Endodermal cell (in vitro differentiated cells): ENCODE data around the gene DLG2. TPM values are rescaled to one million over a fixed set of nuclear protein-coding genes. Genes with fewer than 3 reads are reported as not detected.
"Not testable (repeated sequence)": the region's sequence is repeated elsewhere in the genome, so short reads cannot be mapped to it uniquely, and the experiment has no call there.

Source experiments
- DNase-seq: peaks from one replicate; pipeline ENCODE4 v3.0.0-alpha.2; 2017
- H3K27ac ChIP-seq: 2 replicates; pipeline ENCODE4 v1.5.1; 2013; ENCODE audit warnings: mild to moderate bottlenecking, low read depth, low read length, moderate library complexity
- H3K27me3 ChIP-seq: 2 replicates; pipeline ENCODE4 v1.6.1; 2013; ENCODE audit warnings: mild to moderate bottlenecking, low read length, moderate library complexity; ENCODE audit not compliant: insufficient read depth, control insufficient read depth, poor library complexity, severe bottlenecking
- H3K36me3 ChIP-seq: 2 replicates; pipeline ENCODE4 v1.7.0; 2013; ENCODE audit warnings: mild to moderate bottlenecking, low read length, moderate library complexity; ENCODE audit not compliant: control insufficient read depth, insufficient read depth
- H3K4me1 ChIP-seq: one replicate; pipeline ENCODE4 v1.7.0; 2013; ENCODE audit warnings: low read length; ENCODE audit not compliant: control insufficient read depth, insufficient read depth
- H3K4me3 ChIP-seq: 2 replicates; pipeline ENCODE4 v1.5.1; 2013; ENCODE audit warnings: mild to moderate bottlenecking, low read length, moderate library complexity
- H3K9ac ChIP-seq: 2 replicates; pipeline ENCODE4 v1.6.1; 2013; ENCODE audit warnings: mild to moderate bottlenecking, low read length, moderate library complexity; ENCODE audit not compliant: poor library complexity, severe bottlenecking; ENCODE audit errors: extremely low read depth
- H3K9me3 ChIP-seq: 2 replicates; pipeline ENCODE4 v1.6.1; 2013; ENCODE audit warnings: mild to moderate bottlenecking, low read length, moderate library complexity; ENCODE audit not compliant: control insufficient read depth
- H3K27ac Mint-ChIP-seq: 2 replicates; pipeline ENCODE4 v1.8.0; 2020; ENCODE audit warnings: mixed read lengths
- H3K27me3 Mint-ChIP-seq: 2 replicates; pipeline ENCODE4 v1.8.0; 2021; ENCODE audit warnings: mild to moderate bottlenecking, mixed read lengths; ENCODE audit not compliant: insufficient read depth
- H3K36me3 Mint-ChIP-seq: 2 replicates; pipeline ENCODE4 v1.8.0; 2020; ENCODE audit warnings: low read depth, mixed read lengths
- H3K4me1 Mint-ChIP-seq: 2 replicates; pipeline ENCODE4 v1.8.0; 2020; ENCODE audit warnings: mixed read lengths
- H3K4me3 Mint-ChIP-seq: 2 replicates; pipeline ENCODE4 v1.8.0; 2020; ENCODE audit warnings: mild to moderate bottlenecking, moderate library complexity, mixed read lengths
- H3K9me3 Mint-ChIP-seq: 2 replicates; pipeline ENCODE4 v1.8.0; 2020; ENCODE audit warnings: mild to moderate bottlenecking, mixed read lengths
- WGBS, 2 experiments: methylation state at CpG; one replicate each; pipeline versions ENCODE4 v1.1.5 to v1.1.7; 2013; ENCODE audit warnings: missing lambda C conversion rate in 2 of 2, mixed read lengths in 1 of 2; ENCODE audit not compliant: insufficient coverage in 1 of 2, insufficient read length in 1 of 2; 5-methylcytosine and 5-hydroxymethylcytosine counted together
- total RNA-seq, 2 donors: library from RNA; stranded (reverse); fragmentation: NEBNext Ultra II Directional in 1 of 2; extraction: Animal tissue kit (Norgen Biotek cat#: 25700) in 1 of 2; gene quantifications; 2 replicates in 1 of 2; 3 replicates in 1 of 2; pipeline ENCODE4 v1.2.1, GENCODE V29; 2021
- TF ChIP-seq, protein P1 (sequence below): fragments of 200-600 bp; sonication (generic); conservative IDR thresholded peaks from 2 replicates; pipeline ENCODE4 v1.5.0; 2021; ENCODE audit warnings: antibody characterized with exemption, mild to moderate bottlenecking

Gene DLG2
- total RNA-seq, 2 donors from 2014 or later, result 9.6 to 10.6 TPM

DNA sequence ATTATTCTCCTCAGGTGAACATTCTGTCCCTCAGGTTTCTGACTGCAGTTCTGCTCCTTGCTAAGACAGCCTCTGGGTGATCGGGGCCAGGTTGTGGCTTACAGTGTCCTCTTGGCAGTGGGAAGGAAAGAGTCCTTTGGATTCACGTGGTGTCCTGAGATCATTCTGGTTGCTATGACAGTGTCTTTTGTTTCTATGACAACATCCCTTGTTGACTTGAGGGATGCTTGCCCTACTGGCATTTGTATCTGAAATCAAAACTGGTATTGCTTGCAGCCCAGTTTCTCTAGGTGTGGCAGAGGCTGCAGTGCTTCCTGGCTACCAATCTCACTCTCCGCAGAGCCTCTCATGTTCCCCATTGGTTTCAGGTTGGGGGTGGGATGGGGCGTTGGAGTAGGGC, 2189.2 kb downstream of the DLG2 start:
- H3K9ac ChIP-seq, result no peak overlapping the region
- no peaks in the 10 kb centered on the region for H3K27me3 Mint-ChIP-seq
- H3K9me3 ChIP-seq, result peaks cover 16% of the 10 kb centered on the region
- no peak for DNase-seq
- H3K27me3 ChIP-seq, result no peaks in the 10 kb centered on the region
- TF ChIP-seq, protein P1, sequence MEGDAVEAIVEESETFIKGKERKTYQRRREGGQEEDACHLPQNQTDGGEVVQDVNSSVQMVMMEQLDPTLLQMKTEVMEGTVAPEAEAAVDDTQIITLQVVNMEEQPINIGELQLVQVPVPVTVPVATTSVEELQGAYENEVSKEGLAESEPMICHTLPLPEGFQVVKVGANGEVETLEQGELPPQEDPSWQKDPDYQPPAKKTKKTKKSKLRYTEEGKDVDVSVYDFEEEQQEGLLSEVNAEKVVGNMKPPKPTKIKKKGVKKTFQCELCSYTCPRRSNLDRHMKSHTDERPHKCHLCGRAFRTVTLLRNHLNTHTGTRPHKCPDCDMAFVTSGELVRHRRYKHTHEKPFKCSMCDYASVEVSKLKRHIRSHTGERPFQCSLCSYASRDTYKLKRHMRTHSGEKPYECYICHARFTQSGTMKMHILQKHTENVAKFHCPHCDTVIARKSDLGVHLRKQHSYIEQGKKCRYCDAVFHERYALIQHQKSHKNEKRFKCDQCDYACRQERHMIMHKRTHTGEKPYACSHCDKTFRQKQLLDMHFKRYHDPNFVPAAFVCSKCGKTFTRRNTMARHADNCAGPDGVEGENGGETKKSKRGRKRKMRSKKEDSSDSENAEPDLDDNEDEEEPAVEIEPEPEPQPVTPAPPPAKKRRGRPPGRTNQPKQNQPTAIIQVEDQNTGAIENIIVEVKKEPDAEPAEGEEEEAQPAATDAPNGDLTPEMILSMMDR, result no peak
- H3K9me3 Mint-ChIP-seq, result no peaks in the 10 kb centered on the region
- peaks cover 6% of the 10 kb centered on the region for H3K4me1 Mint-ChIP-seq
- H3K36me3 Mint-ChIP-seq, result no peaks in the 10 kb centered on the region
- H3K4me3 Mint-ChIP-seq, result no peak overlapping the region
- no peak overlapping the region for H3K27ac ChIP-seq
- no peak overlapping the region for H3K4me3 ChIP-seq
- no peaks in the 10 kb centered on the region for H3K4me1 ChIP-seq
- H3K36me3 ChIP-seq, result no peaks in the 10 kb centered on the region
- H3K27ac Mint-ChIP-seq, result peak overlapping the region; percentile 46
- WGBS, 2 experiments, result 84 to 92% methylated on average over 3 to 4 of the region's 4 CpGs

DNA sequence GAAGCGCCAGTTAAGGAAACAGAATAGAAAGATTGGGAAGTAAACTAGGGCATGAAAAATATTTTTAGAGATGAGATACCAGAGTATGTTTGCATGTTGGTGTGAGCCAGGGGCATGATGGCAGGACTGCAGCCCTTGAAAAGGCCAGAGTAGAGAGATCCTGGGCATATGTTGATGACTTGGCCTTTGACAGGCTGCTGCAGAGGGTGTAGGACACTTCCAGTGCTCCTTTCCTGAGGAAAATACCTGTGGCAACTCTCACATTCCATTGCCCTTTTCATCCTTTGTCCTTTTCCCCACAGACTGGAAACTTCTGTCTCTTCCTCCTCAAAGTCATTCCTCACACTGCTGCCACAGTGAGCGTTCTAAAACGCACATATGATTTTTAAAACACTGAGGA, 2190.3 kb downstream of the DLG2 start:
- TF ChIP-seq, protein P1, result no peak
- Mint-ChIP-seq H3K9me3 (no peaks in the 10 kb centered on the region), H3K4me1 (peaks cover 6% of the 10 kb centered on the region), H3K27me3 (no peaks in the 10 kb centered on the region), H3K4me3 (no peak overlapping the region), H3K27ac (peak overlapping the region; percentile 32), H3K36me3 (no peaks in the 10 kb centered on the region)
- Histone ChIP-seq H3K36me3 (no peaks in the 10 kb centered on the region), H3K27me3 (no peaks in the 10 kb centered on the region), H3K9ac (no peak overlapping the region), H3K4me3 (no peak overlapping the region), H3K9me3 (peaks cover 16% of the 10 kb centered on the region), H3K27ac (no peak overlapping the region), H3K4me1 (no peaks in the 10 kb centered on the region)
- no peak for DNase-seq
- 90% methylated on average over 3 of the region's 3 CpGs for WGBS, 2 experiments

DNA sequence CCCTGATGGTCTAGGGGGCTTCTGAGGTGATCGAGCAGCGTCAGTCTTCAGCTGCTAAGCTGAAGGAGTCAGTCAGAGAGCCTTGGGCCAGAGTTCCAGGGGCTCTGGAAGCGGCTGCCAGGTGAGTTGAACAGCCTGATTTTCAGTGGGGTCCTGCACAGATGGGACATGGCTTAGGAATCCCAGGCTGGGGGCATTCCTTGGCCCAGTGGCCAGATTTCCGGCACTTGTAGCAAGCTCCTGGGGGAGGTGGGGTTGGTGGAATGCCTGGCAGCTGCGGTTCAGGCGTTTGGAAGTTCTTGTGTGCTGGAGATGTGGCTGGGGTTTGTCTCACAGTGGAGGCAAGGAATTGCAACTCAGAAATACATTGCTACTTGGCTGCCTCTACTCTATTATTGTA, 2192.3 kb downstream of the DLG2 start:
- H3K36me3 Mint-ChIP-seq, H3K4me3 Mint-ChIP-seq, H3K9me3 ChIP-seq, H3K4me1 ChIP-seq, H3K9ac ChIP-seq, H3K27ac ChIP-seq, H3K9me3 Mint-ChIP-seq, H3K27me3 ChIP-seq, H3K36me3 ChIP-seq, H3K27ac Mint-ChIP-seq, H3K4me3 ChIP-seq, H3K27me3 Mint-ChIP-seq: not testable (repeated sequence)
- H3K4me1 Mint-ChIP-seq, result peaks cover 16% of the 10 kb centered on the region
- WGBS, 2 experiments, result 91 to 100% methylated on average over 1 to 4 of the region's 6 CpGs
- peak; percentile 64 for DNase-seq

DNA sequence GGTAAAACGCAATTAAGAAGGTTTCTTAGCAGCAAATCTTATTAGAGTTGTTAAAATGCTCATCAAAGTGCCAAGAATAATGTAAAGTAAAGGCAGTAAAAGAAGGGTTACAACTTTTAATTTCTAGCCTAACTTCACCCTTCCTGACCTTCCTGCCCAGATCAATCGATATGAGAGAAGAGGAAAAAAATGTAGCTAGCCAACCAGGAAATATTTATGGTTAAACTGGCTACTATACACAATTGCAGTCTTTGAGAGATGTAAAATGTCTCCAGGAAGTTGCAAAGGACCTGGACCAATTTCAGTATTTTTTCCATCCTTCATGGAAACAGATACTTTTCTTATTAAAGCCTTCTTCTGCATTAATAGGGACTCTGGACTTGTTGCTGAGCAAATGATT, 2199.2 kb downstream of the DLG2 start:
- WGBS, 2 experiments, result 82 to 96% methylated on average over 2 of the region's 2 CpGs
- Mint-ChIP-seq H3K4me3 (no peak overlapping the region), H3K27me3 (no peaks in the 10 kb centered on the region), H3K9me3 (peaks cover 14% of the 10 kb centered on the region), H3K4me1 (peaks cover 19% of the 10 kb centered on the region), H3K27ac (no peak overlapping the region), H3K36me3 (peaks cover 9% of the 10 kb centered on the region)
- H3K9ac ChIP-seq, result no peak overlapping the region
- peaks cover 22% of the 10 kb centered on the region for H3K9me3 ChIP-seq
- peaks cover 10% of the 10 kb centered on the region for H3K4me1 ChIP-seq
- H3K27ac ChIP-seq, result no peak overlapping the region
- no peaks in the 10 kb centered on the region for H3K27me3 ChIP-seq
- H3K4me3 ChIP-seq, result no peak overlapping the region
- no peaks in the 10 kb centered on the region for H3K36me3 ChIP-seq
- no peak for DNase-seq
- TF ChIP-seq, protein P1, result no peak
